ENCODE measurements around the gene MIS18BP1. TPM values are rescaled to one million over a fixed set of nuclear protein-coding genes. Genes with fewer than 3 reads are reported as not detected.

The MIS18BP1 gene
- total and polyA plus RNA-seq, 9 of the 15 experiments (the other 6 are each of a cell fraction or from before 2014, with no cell fraction given): 5.0 to 29.1 (median 19.1) TPM

GRCh38 chr14:45177076-45177475 is 75.9 kb downstream of the MIS18BP1 start:
- ChIA-PET CTCF (ENCODE audit: low intra/inter-chr PET ratio) (no interaction called here), POLR2A (no interaction called here)
- no peak overlapping the region for H3K27ac ChIP-seq (ENCODE audit: extremely low read depth, low read depth, low read length)
- peaks cover 17% of the 10 kb centered on the region; the same call in 1 of the 3 replicates for H3K36me3 ChIP-seq (ENCODE audit: control insufficient read depth, insufficient read depth, low read length)
- no peak overlapping the region for H3K4me2 ChIP-seq (ENCODE audit: insufficient read depth, low read length)
- no peak overlapping the region for H3K9ac ChIP-seq (ENCODE audit: insufficient read depth in 1 of 2, low read depth in 2 of 2, low read length in 2 of 2)
- in situ Hi-C loops (cut with MboI) (no loop called here), intact Hi-C loops (cut with micrococcal nuclease) (no loop called here)
- no peaks in the 10 kb centered on the region for H3K27me3 ChIP-seq (ENCODE audit: control insufficient read depth in 2 of 2, insufficient read depth in 2 of 2, low read length in 2 of 2)
- DNase-seq (ENCODE audit: extremely low read depth in 1 of 4, low spot score in 3 of 4): no peak
- no TSS peak for BruUV-seq (replicated peaks)
- 93% methylated on average over 5 of the region's 5 CpGs for WGBS (ENCODE audit: insufficient coverage, low coverage, missing lambda C conversion rate)
- no peak overlapping the region for H3K4me3 ChIP-seq
- ATAC-seq: no peak
- H3K79me2 ChIP-seq (ENCODE audit: control insufficient read depth, insufficient read depth, low read length): no peaks in the 10 kb centered on the region
- no peak overlapping the region for H2AFZ ChIP-seq (ENCODE audit: low read depth, low read length)
- H3K9me3 ChIP-seq (replicated peaks; ENCODE audit: control insufficient read depth, insufficient read depth, low read depth, low read length): no peaks in the 10 kb centered on the region
- no peaks in the 10 kb centered on the region for H3K4me1 ChIP-seq (replicated peaks in 1 of 2; ENCODE audit: control insufficient read depth in 2 of 2, insufficient read depth in 2 of 2, low read length in 2 of 2)
- H4K20me1 ChIP-seq (replicated peaks; ENCODE audit: control insufficient read depth, insufficient read depth, low read length): no peaks in the 10 kb centered on the region
- no peak for FAIRE-seq
- H3K9me1 ChIP-seq (ENCODE audit: control insufficient read depth, insufficient read depth, low read length): no peaks in the 10 kb centered on the region
- TF ChIP-seq RFX7 (CRISPR knock-in tag; IDR thresholded peaks at IDR 0.05) (no peak), CC2D1A (IDR thresholded peaks at IDR 0.05) (no peak), PRMT5 (CRISPR knock-in tag; IDR thresholded peaks at IDR 0.05) (no peak), ZHX1 (conservative IDR thresholded peaks at IDR 0.05; ENCODE audit: low read length) (no peak), CBX2 (IDR thresholded peaks at IDR 0.05; ENCODE audit: insufficient read depth, low read length, poor library complexity, severe bottlenecking) (no peak), CHD4 (IDR thresholded peaks at IDR 0.05; ENCODE audit: insufficient read depth, insufficient replicate concordance, low read depth, low read length, poor library complexity, severe bottlenecking) (no peak), MCM5 (IDR thresholded peaks at IDR 0.05; ENCODE audit: low read depth) (no peak), NBN (IDR thresholded peaks at IDR 0.05; ENCODE audit: low read depth) (no peak), MCM2 (IDR thresholded peaks at IDR 0.05; ENCODE audit: low read depth) (no peak), XRCC5 (IDR thresholded peaks at IDR 0.05; ENCODE audit: low read depth, low read length) (no peak), NR2C2 (CRISPR knock-in tag; IDR thresholded peaks at IDR 0.05) (no peak), NR2C2 (tag; IDR thresholded peaks at IDR 0.05) (no peak), MBD1 (CRISPR knock-in tag; IDR thresholded peaks at IDR 0.05) (no peak), RAD21 (CRISPR knock-in tag; conservative IDR thresholded peaks at IDR 0.05 in 1 of 2, IDR thresholded peaks at IDR 0.05 in 1 of 2) (no peak), ZNF79 (CRISPR knock-in tag; IDR thresholded peaks at IDR 0.05; ENCODE audit: low read depth) (no peak), ZNF592 (IDR thresholded peaks at IDR 0.05) (no peak)

Measured in K562 (cell line).